H9 (cell line): ENCODE data around the gene HSPA6. TPM values are rescaled to one million over a fixed set of nuclear protein-coding genes. Genes with fewer than 3 reads are reported as not detected.
"Not testable (repeated sequence)": the region's sequence is repeated elsewhere in the genome, so short reads cannot be mapped to it uniquely, and the experiment has no call there.

Experiments
- DNase-seq: peaks from one replicate; pipeline ENCODE4 v3.0.0-alpha.2; 2017
- H2AFZ ChIP-seq: one replicate; pipeline ENCODE4 v1.6.1; 2013; ENCODE audit warnings: mild to moderate bottlenecking, low read length, control low read depth, moderate library complexity
- H2AK5ac ChIP-seq: 2 replicates; pipeline ENCODE4 v1.6.1; 2013; ENCODE audit warnings: low read length, control low read depth, mixed read lengths; ENCODE audit not compliant: insufficient read length
- H2BK120ac ChIP-seq: one replicate; pipeline ENCODE4 v1.6.1; 2013; ENCODE audit warnings: low read depth, mild to moderate bottlenecking, low read length, control low read depth, inconsistent platforms; ENCODE audit not compliant: poor library complexity, severe bottlenecking
- H2BK12ac ChIP-seq: 2 replicates; pipeline ENCODE4 v1.6.1; 2013; ENCODE audit warnings: low read length, control low read depth, mixed read lengths, low read depth; ENCODE audit not compliant: insufficient read length
- H2BK15ac ChIP-seq: 2 replicates; pipeline ENCODE4 v1.6.1; 2013; ENCODE audit warnings: low read depth, low read length, control low read depth
- H2BK20ac ChIP-seq: one replicate; pipeline ENCODE4 v1.6.1; 2013; ENCODE audit warnings: low read depth, mild to moderate bottlenecking, low read length, control low read depth, inconsistent platforms; ENCODE audit not compliant: poor library complexity, severe bottlenecking
- H2BK5ac ChIP-seq: 2 replicates; pipeline ENCODE4 v1.6.1; 2013; ENCODE audit warnings: low read length, control low read depth, mixed read lengths; ENCODE audit not compliant: insufficient read length
- H3K14ac ChIP-seq: 2 replicates; pipeline ENCODE4 v1.6.1; 2013; ENCODE audit warnings: low read length, control low read depth; ENCODE audit not compliant: insufficient read depth
- H3K18ac ChIP-seq: 2 replicates; pipeline ENCODE4 v1.6.1; 2013; ENCODE audit warnings: low read depth, mild to moderate bottlenecking, mixed read lengths, low read length, control low read depth; ENCODE audit not compliant: insufficient read length
- H3K23ac ChIP-seq: 2 replicates; pipeline ENCODE4 v1.6.1; 2013; ENCODE audit warnings: low read length, control low read depth, mixed read lengths, low read depth; ENCODE audit not compliant: insufficient read length
- H3K23me2 ChIP-seq: 2 replicates; pipeline ENCODE4 v1.6.1; 2013; ENCODE audit warnings: low read depth, mild to moderate bottlenecking, mixed read lengths, low read length, control low read depth; ENCODE audit not compliant: insufficient read length, poor library complexity, severe bottlenecking
- H3K27ac ChIP-seq: 2 replicates; pipeline ENCODE4 v1.5.1; 2013; ENCODE audit warnings: low read length, control low read depth, mixed read lengths, low read depth; ENCODE audit not compliant: insufficient read length
- H3K27me3 ChIP-seq: 2 replicates; pipeline ENCODE4 v1.6.1; 2013; ENCODE audit warnings: low read length, control low read depth, inconsistent platforms; ENCODE audit not compliant: insufficient read depth
- H3K4ac ChIP-seq: 2 replicates; pipeline ENCODE4 v1.6.1; 2013; ENCODE audit warnings: low read depth, mild to moderate bottlenecking, control low read depth, inconsistent platforms, low read length, moderate library complexity
- H3K4me1 ChIP-seq: 2 replicates; pipeline ENCODE4 v1.6.1; 2013; ENCODE audit warnings: low read length, control low read depth, inconsistent platforms; ENCODE audit not compliant: insufficient read depth
- H3K4me2 ChIP-seq: 2 replicates; pipeline ENCODE4 v1.6.1; 2013; ENCODE audit warnings: low read length, control low read depth, mixed read lengths; ENCODE audit not compliant: insufficient read length, insufficient read depth
- H3K56ac ChIP-seq: 2 replicates; pipeline ENCODE4 v1.6.1; 2013; ENCODE audit warnings: low read depth, mild to moderate bottlenecking, mixed read lengths, low read length, control low read depth; ENCODE audit not compliant: insufficient read length
- H3K79me1 ChIP-seq: 2 replicates; pipeline ENCODE4 v1.6.1; 2013; ENCODE audit warnings: low read depth, mild to moderate bottlenecking, moderate library complexity, low read length, control low read depth, inconsistent platforms; ENCODE audit not compliant: insufficient read depth, poor library complexity, severe bottlenecking
- H3K79me2 ChIP-seq: 2 replicates; pipeline ENCODE4 v1.6.1; 2013; ENCODE audit warnings: low read length, control low read depth, inconsistent platforms; ENCODE audit not compliant: insufficient read depth
- H3K9ac ChIP-seq: 2 replicates; pipeline ENCODE4 v1.6.1; 2013; ENCODE audit warnings: low read length, control low read depth, mixed read lengths; ENCODE audit not compliant: insufficient read length; ENCODE audit errors: extremely low read depth
- H3K9me3 ChIP-seq: one replicate; pipeline ENCODE4 v1.6.1; 2013; ENCODE audit warnings: low read depth, low read length, inconsistent platforms; ENCODE audit not compliant: control insufficient read depth
- H3T11ph ChIP-seq: one replicate; pipeline ENCODE4 v1.6.1; 2013; ENCODE audit warnings: mild to moderate bottlenecking, low read length, control low read depth, inconsistent platforms
- H4K20me1 ChIP-seq: one replicate; pipeline ENCODE4 v1.6.1; 2013; ENCODE audit not compliant: control insufficient read depth, insufficient read length, insufficient read depth
- H4K5ac ChIP-seq: 2 replicates; pipeline ENCODE4 v1.6.1; 2013; ENCODE audit warnings: low read depth, mild to moderate bottlenecking, mixed read lengths, low read length, control low read depth; ENCODE audit not compliant: insufficient read length
- H4K8ac ChIP-seq: replicated peaks from 2 replicates; pipeline ENCODE4 v1.6.1; 2013; ENCODE audit warnings: low read length, control low read depth, mixed read lengths, low read depth; ENCODE audit not compliant: insufficient read length
- H4K91ac ChIP-seq: 2 replicates; pipeline ENCODE4 v1.6.1; 2013; ENCODE audit warnings: low read depth, mild to moderate bottlenecking, moderate library complexity, mixed read lengths, low read length, control low read depth; ENCODE audit not compliant: insufficient read length
- H3K27ac Mint-ChIP-seq, 3 experiments: 2 replicates in 2 of 3; 3 replicates in 1 of 3; pipeline ENCODE4 v1.8.0; 2020 to 2021; ENCODE audit warnings: mixed read lengths in 3 of 3, mild to moderate bottlenecking in 1 of 3, moderate library complexity in 1 of 3
- H3K27me3 Mint-ChIP-seq: 2 replicates; pipeline ENCODE4 v1.8.0; 2021; ENCODE audit warnings: low read depth, mild to moderate bottlenecking, moderate library complexity, mixed read lengths
- H3K36me3 Mint-ChIP-seq, 3 experiments: 2 replicates in 2 of 3; 3 replicates in 1 of 3; pipeline ENCODE4 v1.8.0; 2020 to 2021; ENCODE audit warnings: low read depth in 3 of 3, mixed read lengths in 3 of 3; ENCODE audit not compliant: insufficient read depth in 1 of 3
- H3K4me1 Mint-ChIP-seq, 2 experiments: 2 replicates each; pipeline ENCODE4 v1.8.0; 2020; ENCODE audit warnings: mixed read lengths in 2 of 2
- H3K4me3 Mint-ChIP-seq, 2 experiments: 2 replicates in 1 of 2; 3 replicates in 1 of 2; pipeline ENCODE4 v1.8.0; 2020 to 2021; ENCODE audit warnings: mild to moderate bottlenecking in 2 of 2, mixed read lengths in 2 of 2, moderate library complexity in 1 of 2
- H3K9me3 Mint-ChIP-seq, 2 experiments: 2 replicates in 1 of 2; 3 replicates in 1 of 2; pipeline ENCODE4 v1.8.0; 2020; ENCODE audit warnings: mild to moderate bottlenecking in 2 of 2, mixed read lengths in 2 of 2, moderate library complexity in 1 of 2
- WGBS: extraction: QIAGEN DNeasy Blood & Tissue Kit; methylation state at CpG from one replicate; pipeline ENCODE4 v1.1.7; 2013; ENCODE audit warnings: missing lambda C conversion rate, low lambda C conversion rate, mixed read lengths; ENCODE audit not compliant: insufficient read length; ENCODE audit errors: extremely low coverage; 5-methylcytosine and 5-hydroxymethylcytosine counted together
- total RNA-seq: library from RNA; stranded (reverse); gene quantifications from 2 replicates; pipeline ENCODE4 v1.2.1, GENCODE V29; 2021

The HSPA6 gene
- total RNA-seq, 1 experiment from 2014 or later: not detected

GRCh38 chr1:161548749-161549406 lies 24.5 kb downstream of the HSPA6 start:
- H2BK12ac ChIP-seq, H3K4me1 ChIP-seq, H3K14ac ChIP-seq, H2BK20ac ChIP-seq, H2BK120ac ChIP-seq, H4K91ac ChIP-seq, H3K4me2 ChIP-seq, H4K5ac ChIP-seq, H3K9me3 ChIP-seq, H3K36me3 Mint-ChIP-seq, H2BK5ac ChIP-seq, DNase-seq, H3K4me3 Mint-ChIP-seq, H2BK15ac ChIP-seq, H3K27me3 ChIP-seq, H4K20me1 ChIP-seq, H3K79me1 ChIP-seq, H3K9me3 Mint-ChIP-seq, H3K23me2 ChIP-seq, H3K4me1 Mint-ChIP-seq, H3K4ac ChIP-seq, H3K27ac ChIP-seq, H4K8ac ChIP-seq, H3K27me3 Mint-ChIP-seq, H3T11ph ChIP-seq, H3K9ac ChIP-seq, H2AFZ ChIP-seq, H3K56ac ChIP-seq, H3K18ac ChIP-seq, H3K79me2 ChIP-seq, H3K23ac ChIP-seq, H2AK5ac ChIP-seq, H3K27ac Mint-ChIP-seq: not testable (repeated sequence)
- WGBS: no CpG with 5 or more reads among the region's 2 CpGs
